H1 (cell line): ENCODE data around the gene SMIM33. TPM values are rescaled to one million over a fixed set of nuclear protein-coding genes. Genes with fewer than 3 reads are reported as not detected.
"Not testable (repeated sequence)": the region's sequence is repeated elsewhere in the genome, so short reads cannot be mapped to it uniquely, and the experiment has no call there.

Experiments
- CTCF ChIA-PET: fragments of 300-600 bp; sonication (Branson Sonifier 250); formaldehyde crosslinking; loops from one replicate; lab custom pipeline; 2021; ENCODE audit not compliant: partially characterized antibody; lab: Charles Lee
- POLR2A ChIA-PET: fragments of 300-600 bp; sonication (Branson Sonifier 250); formaldehyde crosslinking; loops from one replicate; lab custom pipeline; 2021; ENCODE audit warnings: inconsistent platforms; ENCODE audit not compliant: partially characterized antibody; lab: Charles Lee
- DNase-seq, 2 experiments: peaks; one replicate each; pipeline versions ENCODE4 v3.0.0 to v3.0.0-alpha.2; 2010 to 2022; ENCODE audit warnings: low spot score in 2 of 2, low read depth in 1 of 2, mixed read lengths in 1 of 2
- FAIRE-seq: peaks from 2 replicates; lab custom pipeline; 2011; peaks lifted over from hg19 to GRCh38; lab: Jason Lieb, UNC
- H2AFZ ChIP-seq: 2 replicates; pipeline ENCODE4 v1.8.1; 2012; ENCODE audit warnings: low read length, inconsistent platforms
- H2AK5ac ChIP-seq: 2 replicates; pipeline ENCODE4 v1.6.1; 2013; ENCODE audit warnings: low read depth, low read length
- H2BK120ac ChIP-seq: replicated peaks from 2 replicates; pipeline ENCODE3; 2013; ENCODE audit warnings: low read depth, low read length, inconsistent platforms
- H2BK12ac ChIP-seq: 2 replicates; pipeline ENCODE4 v1.6.1; 2013; ENCODE audit warnings: low read depth, low read length
- H2BK15ac ChIP-seq: 2 replicates; pipeline ENCODE4 v1.6.1; 2013; ENCODE audit warnings: low read length
- H2BK20ac ChIP-seq: 2 replicates; pipeline ENCODE4 v1.6.1; 2013; ENCODE audit warnings: low read length
- H2BK5ac ChIP-seq: 2 replicates; pipeline ENCODE4 v1.6.1; 2013; ENCODE audit warnings: low read depth, low read length
- H3K14ac ChIP-seq: 2 replicates; pipeline ENCODE4 v1.6.1; 2013; ENCODE audit warnings: inconsistent platforms; ENCODE audit not compliant: insufficient read length
- H3K18ac ChIP-seq: 2 replicates; pipeline ENCODE4 v1.6.1; 2013; ENCODE audit warnings: low read length; ENCODE audit errors: extremely low read depth
- H3K23ac ChIP-seq: 2 replicates; pipeline ENCODE4 v1.6.1; 2013; ENCODE audit warnings: inconsistent platforms; ENCODE audit not compliant: insufficient read length
- H3K23me2 ChIP-seq: 2 replicates; pipeline ENCODE4 v1.6.1; 2013; ENCODE audit warnings: low read depth, low read length
- H3K27ac ChIP-seq: 2 replicates; pipeline ENCODE4 v1.6.1; 2011; ENCODE audit warnings: low read depth, low read length, inconsistent platforms
- H3K27me3 ChIP-seq, 4 experiments: replicated peaks in 1 of 4; 1 replicate in 1 of 4; 2 replicates in 3 of 4; pipeline versions ENCODE4 v1.6.1 to v1.8.1; 2011 to 2013; ENCODE audit warnings: low read length in 3 of 4, mild to moderate bottlenecking in 3 of 4, inconsistent platforms in 2 of 4, mixed read lengths in 2 of 4, moderate library complexity in 1 of 4; ENCODE audit not compliant: control insufficient read depth in 3 of 4, insufficient read depth in 3 of 4; ENCODE audit errors: extremely low read depth in 1 of 4
- H3K36me3 ChIP-seq, 4 experiments: 2 replicates each; pipeline versions ENCODE4 v1.6.1 to v1.8.1; 2011 to 2013; ENCODE audit warnings: mild to moderate bottlenecking in 4 of 4, low read length in 3 of 4, moderate library complexity in 2 of 4, control low read depth in 1 of 4, inconsistent platforms in 1 of 4; ENCODE audit not compliant: insufficient read depth in 4 of 4, control insufficient read depth in 2 of 4
- H3K4ac ChIP-seq: replicated peaks from 2 replicates; pipeline ENCODE3; 2013; ENCODE audit warnings: low read length, low read depth, mixed read lengths, inconsistent platforms; ENCODE audit not compliant: insufficient read length
- H3K4me1 ChIP-seq, 4 experiments: replicated peaks in 1 of 4; 1 replicate in 1 of 4; 2 replicates in 3 of 4; pipeline versions ENCODE4 v1.6.1 to v1.8.1; 2011 to 2013; ENCODE audit warnings: low read length in 3 of 4, inconsistent platforms in 2 of 4, mixed read lengths in 1 of 4; ENCODE audit not compliant: insufficient read depth in 4 of 4, control insufficient read depth in 3 of 4
- H3K4me2 ChIP-seq, 2 experiments: 2 replicates each; pipeline versions ENCODE4 v1.6.1 to v1.8.1; 2011 to 2013; ENCODE audit warnings: low read depth in 2 of 2, low read length in 2 of 2, control low read depth in 1 of 2, inconsistent platforms in 1 of 2, mild to moderate bottlenecking in 1 of 2; ENCODE audit not compliant: insufficient read depth in 1 of 2
- H3K4me3 ChIP-seq, 4 experiments: fragments of 200-600, 300-600 bp in 1 of 4; sonication (generic), shearing (Covaris generic), sonication (Bioruptor Twin) in 1 of 4; 2 replicates each; pipeline versions ENCODE4 v1.5.1 to v1.8.1; 2011 to 2016; ENCODE audit warnings: low read length in 4 of 4, low read depth in 3 of 4, control low read depth in 2 of 4, inconsistent platforms in 2 of 4, mild to moderate bottlenecking in 2 of 4, mixed read lengths in 1 of 4, moderate library complexity in 1 of 4; ENCODE audit not compliant: insufficient read depth in 2 of 4; ENCODE audit errors: extremely low read depth in 1 of 4
- H3K56ac ChIP-seq: replicated peaks from 2 replicates; pipeline ENCODE3; 2013; ENCODE audit warnings: low read depth, mild to moderate bottlenecking, mixed read lengths, low read length, inconsistent platforms; ENCODE audit not compliant: insufficient read length
- H3K79me1 ChIP-seq: 2 replicates; pipeline ENCODE4 v1.6.1; 2013; ENCODE audit warnings: low read depth, low read length, control low read depth
- H3K79me2 ChIP-seq, 2 experiments: 2 replicates each; pipeline versions ENCODE4 v1.6.1 to v1.8.1; 2012 to 2013; ENCODE audit warnings: low read length in 2 of 2, mild to moderate bottlenecking in 2 of 2, inconsistent platforms in 1 of 2; ENCODE audit not compliant: insufficient read depth in 2 of 2, control insufficient read depth in 1 of 2
- H3K9ac ChIP-seq, 4 experiments: replicated peaks in 1 of 4; 1 replicate in 1 of 4; 2 replicates in 3 of 4; pipeline versions ENCODE4 v1.6.1 to v1.8.1; 2011 to 2013; ENCODE audit warnings: low read depth in 3 of 4, low read length in 3 of 4, control low read depth in 2 of 4, mild to moderate bottlenecking in 2 of 4, moderate library complexity in 2 of 4, inconsistent platforms in 1 of 4; ENCODE audit errors: extremely low read depth in 1 of 4
- H3K9me3 ChIP-seq, 2 experiments: 2 replicates each; pipeline versions ENCODE4 v1.6.1 to v1.8.1; 2012 to 2013; ENCODE audit warnings: mild to moderate bottlenecking in 2 of 2, moderate library complexity in 2 of 2, control low read depth in 1 of 2, inconsistent platforms in 1 of 2, low read depth in 1 of 2, low read length in 1 of 2, mixed read lengths in 1 of 2; ENCODE audit not compliant: insufficient read depth in 2 of 2
- H4K20me1 ChIP-seq, 2 experiments: replicated peaks in 1 of 2; 2 replicates each; pipeline versions ENCODE3 to v1.8.1; 2011 to 2013; ENCODE audit warnings: inconsistent platforms in 2 of 2, low read length in 2 of 2, mild to moderate bottlenecking in 1 of 2; ENCODE audit not compliant: insufficient read depth in 2 of 2, control insufficient read depth in 1 of 2
- H4K5ac ChIP-seq: 2 replicates; pipeline ENCODE4 v1.6.1; 2013; ENCODE audit warnings: low read length, low read depth, mixed read lengths, inconsistent platforms; ENCODE audit not compliant: insufficient read length
- H4K8ac ChIP-seq: 2 replicates; pipeline ENCODE4 v1.8.0; 2013; ENCODE audit warnings: mild to moderate bottlenecking, moderate library complexity, low read length, inconsistent platforms; ENCODE audit not compliant: insufficient read depth; ENCODE audit errors: extremely low read depth
- H4K91ac ChIP-seq: replicated peaks from 2 replicates; pipeline ENCODE3; 2013; ENCODE audit warnings: low read length, mixed read lengths, inconsistent platforms; ENCODE audit not compliant: insufficient read length
- FOSL1 ChIP-seq: IDR thresholded peaks from 2 replicates; pipeline ENCODE4 v1.6.1; 2011; ENCODE audit warnings: mild to moderate bottlenecking, low read depth, low read length, moderate library complexity; ENCODE audit not compliant: insufficient read depth
- TAF1 ChIP-seq: IDR thresholded peaks from 2 replicates; pipeline ENCODE4 v1.6.1; 2011; ENCODE audit warnings: mild to moderate bottlenecking, low read depth, low read length
- WGBS, 2 experiments: shearing (Covaris generic) in 1 of 2; methylation state at CpG; one replicate each; pipeline versions ENCODE4 v1.1.6 to v1.1.7; 2013 to 2015; ENCODE audit warnings: low lambda C conversion rate in 2 of 2, mixed read lengths in 2 of 2, inconsistent platforms in 1 of 2, low coverage in 1 of 2, missing lambda C conversion rate in 1 of 2; ENCODE audit not compliant: insufficient replicate concordance in 2 of 2, insufficient coverage in 1 of 2, insufficient read length in 1 of 2; ENCODE audit errors: extremely low coverage in 1 of 2, missing lambda C conversion rate in 1 of 2; 5-methylcytosine and 5-hydroxymethylcytosine counted together
- polyA plus RNA-seq, 7 experiments: library from polyadenylated mRNA; depleted of rRNA in 3 of 7; stranded (reverse) in 5 of 7; unstranded in 2 of 7; fragments of >200 nt in 5 of 7; fragments of 200-250 nt in 2 of 7; gene quantifications; 1 replicate in 5 of 7; 2 replicates in 1 of 7; 4 replicates in 1 of 7; pipeline versions ENCODE4 v1.2.1 to v1.2.3, GENCODE V29; 2011 to 2013; ENCODE audit warnings: missing spikeins in 2 of 7, mixed read lengths in 2 of 7
- total RNA-seq: library from RNA; stranded (reverse); fragmentation: NEBNext Ultra II Directional; extraction: Animal tissue kit (Norgen Biotek cat#: 25700); gene quantifications from 2 replicates; pipeline ENCODE4 v1.2.1, GENCODE V29; 2021

The SMIM33 gene
- total and polyA plus RNA-seq, 2 of the 8 experiments (the other 6 are each of a cell fraction or from before 2014, with no cell fraction given), result not detected

DNA sequence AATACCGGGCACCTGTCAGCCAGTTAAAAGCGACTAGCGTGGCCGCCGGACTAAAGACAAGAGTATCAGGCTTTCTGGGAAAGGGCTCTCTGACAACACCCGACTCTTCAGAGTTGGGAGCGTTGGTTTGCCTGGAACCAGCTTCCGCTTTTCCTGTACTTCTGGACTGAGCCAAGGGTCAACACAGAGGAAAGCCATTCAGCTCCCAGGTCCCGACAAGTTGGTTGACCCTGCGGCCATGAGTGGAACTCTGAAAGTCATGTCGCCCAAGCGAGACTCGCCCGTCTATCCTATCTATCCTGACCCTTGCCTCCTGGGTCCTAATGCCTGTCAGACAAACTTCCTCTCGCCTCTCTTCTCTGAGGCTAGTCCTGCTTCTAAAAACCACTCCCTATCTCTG is 33.1 kb downstream of the SMIM33 start:
- Histone ChIP-seq H3K4me2 (peak overlapping the region; percentile 54 to 57), H3K4me1 (peaks cover 0 to 10% (median 3%) of the 10 kb centered on the region in 4 experiments; a peak in 4 of 7 replicates), H2BK120ac (peak overlapping the region; percentile 64), H4K5ac (peak overlapping the region; percentile 4), H3K4me3 (peak overlapping the region in 2 of 4 experiments; percentile 21 to 47; a peak in 3 of 8 replicates), H2AFZ (peak overlapping the region; percentile 98)
- ChIA-PET CTCF (interaction anchor here (2.1 to 12.9 kb wide), 4 partner anchors 10 to 101 kb away, joined by 6 to 122 read pairs (median 30); partner anchors contain the start of gene STING1), POLR2A (interaction anchor here (1.4 to 1.5 kb wide), 2 partner anchors 10 to 14 kb away, joined by 5 to 6 read pairs; no protein-coding TSS in a partner anchor)
- H3K79me2 ChIP-seq, FAIRE-seq, H4K20me1 ChIP-seq, H3K18ac ChIP-seq, H3K23me2 ChIP-seq, H2BK12ac ChIP-seq, H2BK20ac ChIP-seq, H3K36me3 ChIP-seq, H3K9ac ChIP-seq, H2BK15ac ChIP-seq, H3K4ac ChIP-seq, H4K91ac ChIP-seq, H3K14ac ChIP-seq, H3K56ac ChIP-seq, H2AK5ac ChIP-seq, DNase-seq, H3K27ac ChIP-seq, H2BK5ac ChIP-seq, H3K79me1 ChIP-seq, H3K9me3 ChIP-seq, H3K27me3 ChIP-seq, H3K23ac ChIP-seq, H4K8ac ChIP-seq: not testable (repeated sequence)
- TF ChIP-seq TAF1 (0 out of 2 replicates have a peak, but pooled peaks have one; percentile 27), FOSL1 (0 out of 2 replicates have a peak, but pooled peaks have one; percentile 84)
- WGBS, 2 experiments, result 36% methylated on average over 15 of the region's 15 CpGs; no CpG with 5 or more reads in 1 of the 2 experiments
